ENCODE data around the gene ARMC2. TPM values are rescaled to one million over a fixed set of nuclear protein-coding genes. Genes with fewer than 3 reads are reported as not detected.

The ARMC2 gene
- total and polyA plus RNA-seq, 2 of the 8 experiments (the other 6 are each of a cell fraction or from before 2014, with no cell fraction given) = 1.6 to 4.4 TPM

DNA sequence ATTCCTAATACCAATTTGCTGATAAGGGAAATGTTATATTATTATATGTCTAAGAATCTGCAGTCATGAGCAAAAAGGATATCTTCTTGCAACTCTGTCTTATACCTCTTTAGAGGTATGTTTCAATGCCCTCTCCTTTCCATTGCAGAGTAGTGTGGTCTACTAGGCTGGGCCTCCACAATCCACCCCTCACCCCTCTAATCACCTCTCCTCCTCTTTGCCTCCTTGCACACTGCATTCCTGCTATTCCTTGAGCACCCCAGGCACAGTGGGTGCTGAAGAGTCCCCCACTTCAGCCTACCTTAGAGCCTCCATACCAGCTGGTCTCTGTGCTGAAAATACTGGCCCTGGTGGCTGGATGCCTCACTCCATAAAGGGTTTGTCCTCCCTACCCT lies 26.9 kb downstream of the ARMC2 start:
- ChIA-PET CTCF (ENCODE audit: partially characterized antibody) (interaction anchor here (0.6 to 1.3 kb wide), 2 partner anchors 18 to 79 kb away, joined by 3 to 5 read pairs; no protein-coding TSS in a partner anchor), POLR2A (ENCODE audit: partially characterized antibody) (no interaction called here)
- no peak overlapping the region for H4K5ac ChIP-seq (ENCODE audit: insufficient read length, low read depth, low read length)
- no peak overlapping the region for H2BK15ac ChIP-seq (ENCODE audit: low read length)
- peaks cover 0 to 6% of the 10 kb centered on the region in 2 experiments for H4K20me1 ChIP-seq (replicated peaks in 1 of 2; ENCODE audit: control insufficient read depth in 1 of 2, insufficient read depth in 2 of 2, low read length in 2 of 2)
- H2AFZ ChIP-seq (ENCODE audit: low read length) = no peak overlapping the region
- H4K8ac ChIP-seq (ENCODE audit: extremely low read depth, insufficient read depth, low read length) = no peak overlapping the region
- no peak overlapping the region for H3K56ac ChIP-seq (replicated peaks; ENCODE audit: insufficient read length, low read depth, low read length)
- H3K27ac ChIP-seq (ENCODE audit: low read depth, low read length) = no peak overlapping the region
- TF ChIP-seq RBBP5 (IDR thresholded peaks at IDR 0.05; ENCODE audit: borderline replicate concordance, low read depth, low read length) = no peak
- H2BK5ac ChIP-seq (ENCODE audit: low read depth, low read length) = no peak overlapping the region
- no peak overlapping the region for H3K23ac ChIP-seq (ENCODE audit: insufficient read length)
- no peak overlapping the region for H3K9ac ChIP-seq (replicated peaks in 1 of 4; ENCODE audit: extremely low read depth in 1 of 4, low read depth in 3 of 4, low read length in 3 of 4)
- H2BK12ac ChIP-seq (ENCODE audit: low read depth, low read length) = no peak overlapping the region
- H3K79me2 ChIP-seq (ENCODE audit: control insufficient read depth in 1 of 2, insufficient read depth in 2 of 2, low read length in 2 of 2) = no peaks in the 10 kb centered on the region
- FAIRE-seq (no peak), DNase-seq (ENCODE audit: low read depth in 1 of 2, low spot score in 2 of 2) (no peak)
- H3K23me2 ChIP-seq (ENCODE audit: low read depth, low read length) = peaks cover 6% of the 10 kb centered on the region; the same call in 1 of the 2 replicates
- H3K36me3 ChIP-seq (ENCODE audit: control insufficient read depth in 2 of 4, insufficient read depth in 4 of 4, low read length in 3 of 4) = no peaks in the 10 kb centered on the region
- no peak overlapping the region for H2BK120ac ChIP-seq (replicated peaks; ENCODE audit: low read depth, low read length)
- no peak overlapping the region for H3K4ac ChIP-seq (replicated peaks; ENCODE audit: insufficient read length, low read depth, low read length)
- no peaks in the 10 kb centered on the region for H3K27me3 ChIP-seq (replicated peaks in 1 of 4; ENCODE audit: control insufficient read depth in 3 of 4, extremely low read depth in 1 of 4, insufficient read depth in 3 of 4, low read length in 3 of 4)
- H3K4me2 ChIP-seq (ENCODE audit: insufficient read depth in 1 of 2, low read depth in 2 of 2, low read length in 2 of 2) = no peak overlapping the region
- peaks cover 0 to 10% (median 1%) of the 10 kb centered on the region in 4 experiments; a peak in 5 of 7 replicates for H3K4me1 ChIP-seq (replicated peaks in 1 of 4; ENCODE audit: control insufficient read depth in 3 of 4, insufficient read depth in 4 of 4, low read length in 3 of 4)
- H3K79me1 ChIP-seq (ENCODE audit: low read depth, low read length) = no peaks in the 10 kb centered on the region
- no peak overlapping the region for H2BK20ac ChIP-seq (ENCODE audit: low read length)
- H3K18ac ChIP-seq (ENCODE audit: extremely low read depth, low read length) = no peak overlapping the region
- no peaks in the 10 kb centered on the region for H3K9me3 ChIP-seq (ENCODE audit: insufficient read depth in 2 of 2, low read depth in 1 of 2, low read length in 1 of 2)
- no peak overlapping the region for H2AK5ac ChIP-seq (ENCODE audit: low read depth, low read length)
- no peak overlapping the region for H4K91ac ChIP-seq (replicated peaks; ENCODE audit: insufficient read length, low read length)
- no peak overlapping the region for H3K14ac ChIP-seq (ENCODE audit: insufficient read length)
- no peak overlapping the region for H3K4me3 ChIP-seq (ENCODE audit: extremely low read depth in 1 of 4, insufficient read depth in 2 of 4, low read depth in 3 of 4, low read length in 4 of 4)

Measured in H1 (cell line).